ENCODE measurements around the gene DPYSL5.
A peak's percentile ranks its signal among the peaks of the same experiment; 100 is the strongest.
"Not testable (repeated sequence)": the region's sequence is repeated elsewhere in the genome, so short reads cannot be mapped to it uniquely, and the experiment has no call there.

Gene DPYSL5

DNA sequence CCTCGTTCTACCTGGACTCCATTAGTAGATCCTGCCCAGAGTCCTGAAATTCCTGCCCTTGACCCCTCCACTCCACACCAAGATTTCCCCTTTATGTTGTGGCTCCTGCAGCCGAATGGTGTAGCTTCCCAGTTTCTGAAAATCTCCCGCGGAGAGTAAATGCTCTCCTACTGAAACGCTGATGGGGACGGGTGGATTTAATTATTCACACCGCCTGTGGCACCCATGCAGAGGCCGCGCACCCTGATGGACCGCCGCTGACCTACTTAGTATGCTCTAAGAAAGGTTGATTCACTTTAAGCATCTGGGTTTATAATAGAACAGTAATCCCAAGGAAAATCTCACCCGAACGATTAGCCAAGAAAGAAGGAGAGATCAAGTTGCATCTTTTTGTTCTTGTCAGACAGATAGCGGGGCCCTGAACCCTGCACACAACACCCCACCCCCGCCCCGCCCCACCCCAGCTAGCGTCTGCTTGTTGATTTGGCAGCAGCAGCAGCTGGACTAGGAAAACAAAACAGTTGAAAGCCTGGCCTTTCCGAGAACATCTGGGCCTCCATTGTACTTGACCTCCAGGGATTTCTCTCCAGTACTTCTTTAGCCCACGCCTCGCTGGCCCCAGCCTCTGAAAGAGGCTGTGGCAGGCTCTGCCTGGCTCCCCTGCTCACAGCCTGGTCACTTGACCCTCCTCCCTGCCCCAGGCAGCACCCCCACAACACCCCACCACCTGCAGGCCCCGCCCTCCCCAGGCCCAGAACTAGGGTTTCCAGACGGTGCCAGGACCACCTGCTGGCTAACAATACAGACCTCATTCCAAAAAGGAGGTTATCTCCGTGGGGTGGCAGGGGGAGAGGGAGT is 53.6 kb downstream of the DPYSL5 start:
- ATAC-seq (no peak), DNase-seq (no peak)

- ATAC-seq (no peak), DNase-seq (no peak)
These were observed 55.7 kb downstream of the DPYSL5 start for GRCh38 chr2:26903676-26904075.

- no peak for DNase-seq
- no peak for ATAC-seq
These were observed 56.9 kb downstream of the DPYSL5 start for GRCh38 chr2:26904839-26905238.

- DNase-seq (no peak), ATAC-seq (no peak)
These were observed 57.6 kb downstream of the DPYSL5 start for GRCh38 chr2:26905341-26906198.

- no peak for ATAC-seq
- no peak for DNase-seq
These were observed 59.5 kb downstream of the DPYSL5 start for GRCh38 chr2:26907416-26907815.

- DNase-seq (no peak), ATAC-seq (no peak)
These were observed 62.2 kb downstream of the DPYSL5 start for GRCh38 chr2:26910176-26910575.

- ATAC-seq (no peak), DNase-seq (no peak)
These were observed 64.3 kb downstream of the DPYSL5 start for GRCh38 chr2:26911911-26912861.

GRCh38 chr2:26913606-26913998 is 65.7 kb downstream of the DPYSL5 start:
- DNase-seq (no peak), ATAC-seq (no peak)

GRCh38 chr2:26913999-26914658 is 66.2 kb downstream of the DPYSL5 start:
- DNase-seq: no peak
- no peak for ATAC-seq

- DNase-seq (no peak), ATAC-seq (no peak)
These were observed 66.9 kb downstream of the DPYSL5 start for GRCh38 chr2:26914659-26915310.

DNA sequence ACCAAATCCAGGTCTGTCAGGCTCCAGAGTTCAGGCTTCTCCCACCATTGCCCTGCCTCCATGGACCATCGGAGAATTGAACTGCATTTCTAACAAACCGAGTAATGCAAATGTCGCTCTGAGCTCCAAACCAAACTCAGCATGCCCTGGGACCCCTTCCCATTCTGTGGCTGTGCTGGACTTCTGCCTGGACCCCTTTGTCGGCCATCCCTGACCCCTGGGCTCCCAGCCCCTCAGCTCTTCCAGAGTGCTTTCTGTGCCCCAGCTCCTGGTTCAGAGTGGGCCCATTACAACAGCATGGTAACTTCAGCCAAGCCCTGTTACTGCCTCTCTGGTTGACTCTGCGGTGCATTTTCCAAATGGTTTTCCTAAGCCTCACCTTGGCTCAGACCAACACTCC is 67.4 kb downstream of the DPYSL5 start:
- no peak for ATAC-seq
- no peak for DNase-seq

DNA sequence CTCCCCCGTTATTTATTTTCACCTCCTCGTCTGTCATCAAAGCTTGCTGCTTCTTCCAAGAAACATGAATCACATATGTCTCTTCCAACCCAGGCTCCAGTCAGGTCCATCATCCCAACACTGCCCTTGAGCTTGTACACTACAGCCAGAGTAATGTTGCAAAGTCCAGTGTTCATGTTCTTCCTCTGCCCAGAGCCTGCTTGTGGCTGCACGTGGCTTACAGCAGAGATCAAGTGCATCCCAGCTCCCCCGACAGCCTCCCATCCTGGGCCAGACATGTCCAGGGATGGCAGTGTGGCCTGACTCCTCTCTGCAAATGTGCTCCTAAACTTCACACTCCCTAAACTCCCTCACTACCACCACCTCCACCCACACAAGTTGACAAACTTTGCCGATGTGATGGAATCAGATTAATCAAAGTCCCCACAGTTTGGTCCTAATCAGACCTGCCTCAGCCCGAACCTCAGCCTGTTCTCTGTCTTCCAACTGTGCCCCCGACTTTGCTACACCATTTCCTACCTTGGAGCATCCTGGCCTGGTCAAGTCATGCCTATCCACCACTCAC is 68.3 kb downstream of the DPYSL5 start:
- no peak for ATAC-seq
- DNase-seq: no peak

DNA sequence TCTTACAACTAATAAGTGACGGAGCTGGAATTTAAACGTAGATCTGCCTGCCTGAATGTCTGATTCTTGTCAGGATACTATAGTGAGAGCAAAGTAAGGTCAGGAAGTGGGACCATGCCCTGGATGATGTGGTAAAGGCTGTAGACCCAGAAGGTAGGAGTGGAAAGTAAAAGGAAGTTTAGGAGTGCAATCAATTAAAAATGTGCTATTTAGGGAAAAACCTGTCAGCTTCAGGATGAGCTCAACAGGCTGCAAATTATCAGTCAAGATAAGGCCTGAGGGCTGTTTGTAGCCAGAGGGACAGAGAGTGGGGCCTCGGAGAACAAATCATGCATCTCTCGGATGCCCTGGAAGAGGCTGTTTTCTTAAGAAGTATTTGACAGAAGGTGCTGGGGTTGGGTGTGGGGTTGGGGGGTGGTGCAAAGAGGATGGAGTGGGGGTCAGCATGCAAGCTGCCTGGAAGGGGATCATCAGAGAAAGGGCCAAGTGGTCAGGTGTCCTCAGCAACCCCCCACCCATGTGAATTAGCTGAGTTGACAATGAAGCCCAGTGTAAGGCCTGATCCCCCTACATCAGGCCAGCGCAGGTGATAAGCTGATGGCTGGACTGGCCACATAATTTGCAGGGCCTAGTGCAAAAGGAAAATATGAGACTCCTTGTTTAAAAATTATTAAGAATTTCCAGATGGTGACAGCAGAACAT is 69.4 kb downstream of the DPYSL5 start:
- no peak for ATAC-seq
- no peak for DNase-seq

GRCh38 chr2:26921323-26921722 is 73.4 kb downstream of the DPYSL5 start:
- DNase-seq (no peak), ATAC-seq (no peak)

DNA sequence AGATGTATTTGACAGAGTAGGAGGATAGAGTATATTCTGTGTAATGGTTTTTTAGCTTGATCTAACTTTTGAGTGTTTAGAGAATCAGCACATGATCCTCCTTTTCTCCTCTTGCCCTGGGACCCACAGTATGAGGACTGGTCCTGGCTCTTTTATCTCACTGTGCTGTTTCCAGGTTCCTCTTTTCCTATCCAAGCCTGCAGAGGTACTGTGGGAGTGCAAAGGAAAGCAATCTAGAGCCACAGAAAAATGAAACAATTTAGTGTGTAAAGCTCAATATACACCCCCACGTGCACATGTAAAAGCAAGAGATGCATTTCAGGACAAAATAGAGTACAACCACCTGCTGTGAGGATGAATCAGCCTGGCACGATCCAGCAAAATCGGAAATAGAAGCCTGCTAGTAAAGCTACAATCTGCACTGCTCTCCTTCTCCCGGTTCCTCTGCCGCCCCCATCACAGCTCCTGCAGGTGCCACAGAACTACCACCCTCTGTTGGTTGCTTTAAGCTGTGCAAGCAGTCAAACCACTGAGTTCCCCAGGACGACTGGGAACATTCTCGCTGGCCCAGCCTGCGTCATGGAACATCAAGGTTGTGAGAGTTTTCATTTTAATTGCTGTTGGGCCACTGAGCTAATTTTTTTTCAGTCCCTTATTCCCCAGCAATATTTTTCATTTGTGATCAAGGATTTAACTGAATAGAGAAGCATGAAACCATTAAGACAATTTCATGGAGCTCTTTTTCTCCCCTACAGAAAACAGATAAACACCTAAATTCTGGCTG is 74.7 kb downstream of the DPYSL5 start:
- ATAC-seq (peak; percentile 80), DNase-seq (peak; percentile 42)

DNA sequence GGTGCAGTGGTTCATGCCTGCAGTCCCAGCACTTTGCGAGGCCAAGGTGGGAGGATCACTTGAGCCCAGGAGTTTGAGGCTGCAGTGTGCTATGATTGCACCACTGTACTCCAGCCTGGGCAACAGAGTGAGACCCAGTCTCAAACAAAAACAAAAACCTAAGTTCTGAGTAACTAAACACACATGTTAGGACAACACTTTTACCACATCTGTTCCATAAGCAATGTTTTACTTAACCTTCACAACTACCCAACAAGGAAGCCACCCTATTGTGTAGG is 75.2 kb downstream of the DPYSL5 start:
- ATAC-seq, DNase-seq: not testable (repeated sequence)

DNA sequence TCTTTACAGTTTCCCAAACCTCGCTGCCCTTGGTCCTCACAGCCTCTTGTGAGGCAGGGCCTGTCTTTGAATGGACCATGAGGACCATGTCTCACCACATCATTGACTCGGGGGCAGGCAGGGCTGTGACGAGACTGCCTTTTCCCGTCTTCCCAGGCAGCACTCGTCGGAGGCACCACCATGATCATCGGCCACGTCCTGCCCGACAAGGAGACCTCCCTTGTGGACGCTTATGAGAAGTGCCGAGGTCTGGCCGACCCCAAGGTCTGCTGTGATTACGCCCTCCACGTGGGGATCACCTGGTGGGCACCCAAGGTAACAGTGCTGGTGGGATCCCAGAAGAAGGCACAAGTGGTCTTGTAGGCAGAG is 76.8 kb downstream of the DPYSL5 start:
- no peak for DNase-seq
- ATAC-seq: peak; percentile 32

GRCh38 chr2:26925100-26925791 is 77.3 kb downstream of the DPYSL5 start:
- DNase-seq: no peak
- ATAC-seq: no peak

DNA sequence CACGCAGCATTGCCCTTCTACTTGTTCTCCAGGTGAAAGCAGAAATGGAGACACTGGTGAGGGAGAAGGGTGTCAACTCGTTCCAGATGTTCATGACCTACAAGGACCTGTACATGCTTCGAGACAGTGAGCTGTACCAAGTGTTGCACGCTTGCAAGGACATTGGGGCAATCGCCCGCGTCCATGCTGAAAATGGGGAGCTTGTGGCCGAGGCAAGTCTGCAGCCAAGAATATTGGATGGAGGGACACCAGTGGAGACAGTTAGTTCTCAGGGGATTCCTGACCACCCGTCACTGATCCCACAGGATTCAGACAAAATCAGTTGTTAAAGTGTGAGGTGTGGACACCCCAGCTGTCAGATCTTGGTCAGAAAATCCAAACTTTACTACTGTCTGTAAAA is 79.3 kb downstream of the DPYSL5 start:
- DNase-seq: no peak
- no peak for ATAC-seq
